Measurements from ENCODE around the gene CYLD. TPM values are rescaled to one million over a fixed set of nuclear protein-coding genes. Genes with fewer than 3 reads are reported as not detected.

The CYLD gene
- total and polyA plus RNA-seq, 2 experiments from 2014 or later = 13.6 to 16.1 TPM

DNA sequence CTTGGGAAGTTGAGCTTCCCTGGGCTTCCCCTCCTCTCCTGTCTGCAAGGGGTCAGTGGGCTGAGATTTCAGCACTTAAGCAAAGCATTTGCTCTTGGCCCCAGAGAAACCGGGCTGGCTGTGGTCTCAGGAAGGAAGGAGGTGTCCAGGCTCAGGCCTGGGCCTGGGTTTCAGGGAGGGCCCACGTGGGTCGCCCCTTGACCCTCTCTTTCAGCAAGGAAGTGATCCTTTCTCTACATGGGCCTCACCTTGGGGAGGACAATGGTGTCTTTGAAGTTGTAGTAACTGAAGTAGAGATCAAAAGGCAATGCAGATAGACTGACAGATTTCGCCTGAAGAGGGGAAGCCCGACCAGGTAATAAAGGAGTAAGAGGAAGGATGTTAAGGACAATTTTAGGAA lies 45.8 kb upstream of the CYLD start:
- Histone ChIP-seq H3K36me3 (no peaks in the 10 kb centered on the region), H3K27me3 (peaks cover 37% of the 10 kb centered on the region), H3K27ac (no peak overlapping the region), H3K4me3 (no peak overlapping the region), H3K4me1 (ENCODE audit: low read depth) (no peaks in the 10 kb centered on the region), H3K9me3 (ENCODE audit: low read depth) (no peaks in the 10 kb centered on the region)
- DNase-seq (ENCODE audit: low read depth in 1 of 2, low spot score in 1 of 2) = no peak
- TF ChIP-seq, protein P1, sequence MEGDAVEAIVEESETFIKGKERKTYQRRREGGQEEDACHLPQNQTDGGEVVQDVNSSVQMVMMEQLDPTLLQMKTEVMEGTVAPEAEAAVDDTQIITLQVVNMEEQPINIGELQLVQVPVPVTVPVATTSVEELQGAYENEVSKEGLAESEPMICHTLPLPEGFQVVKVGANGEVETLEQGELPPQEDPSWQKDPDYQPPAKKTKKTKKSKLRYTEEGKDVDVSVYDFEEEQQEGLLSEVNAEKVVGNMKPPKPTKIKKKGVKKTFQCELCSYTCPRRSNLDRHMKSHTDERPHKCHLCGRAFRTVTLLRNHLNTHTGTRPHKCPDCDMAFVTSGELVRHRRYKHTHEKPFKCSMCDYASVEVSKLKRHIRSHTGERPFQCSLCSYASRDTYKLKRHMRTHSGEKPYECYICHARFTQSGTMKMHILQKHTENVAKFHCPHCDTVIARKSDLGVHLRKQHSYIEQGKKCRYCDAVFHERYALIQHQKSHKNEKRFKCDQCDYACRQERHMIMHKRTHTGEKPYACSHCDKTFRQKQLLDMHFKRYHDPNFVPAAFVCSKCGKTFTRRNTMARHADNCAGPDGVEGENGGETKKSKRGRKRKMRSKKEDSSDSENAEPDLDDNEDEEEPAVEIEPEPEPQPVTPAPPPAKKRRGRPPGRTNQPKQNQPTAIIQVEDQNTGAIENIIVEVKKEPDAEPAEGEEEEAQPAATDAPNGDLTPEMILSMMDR (IDR thresholded peaks at IDR 0.05; ENCODE audit: low read depth, low read length) = no peak

GRCh38 chr16:50696575-50697420 lies 45.1 kb upstream of the CYLD start:
- Histone ChIP-seq H3K27ac (no peak overlapping the region), H3K4me1 (ENCODE audit: low read depth) (no peaks in the 10 kb centered on the region), H3K27me3 (peaks cover 36% of the 10 kb centered on the region), H3K4me3 (no peak overlapping the region), H3K9me3 (ENCODE audit: low read depth) (no peaks in the 10 kb centered on the region), H3K36me3 (no peaks in the 10 kb centered on the region)
- peak in 1 of 2 donors; percentile 79 for DNase-seq (ENCODE audit: low read depth in 1 of 2, low spot score in 1 of 2)
- TF ChIP-seq, protein P1 (IDR thresholded peaks at IDR 0.05; ENCODE audit: low read depth, low read length) = no peak

DNA sequence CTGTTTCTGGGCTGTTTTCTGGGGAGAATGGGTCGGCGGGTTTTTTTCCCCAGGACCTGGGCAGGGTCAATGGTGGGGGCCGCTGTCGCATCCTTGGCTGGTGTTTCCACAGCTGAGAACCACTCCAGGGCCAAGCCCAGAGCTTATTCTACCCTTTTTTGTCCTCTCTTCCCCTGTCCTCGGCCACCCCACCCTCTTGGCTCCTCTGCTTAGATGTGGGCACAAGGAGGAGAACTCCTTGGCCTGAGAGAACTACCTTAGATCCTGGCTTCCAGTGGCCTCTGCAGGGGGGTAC lies 44.5 kb upstream of the CYLD start:
- DNase-seq (ENCODE audit: low read depth in 1 of 2, low spot score in 1 of 2) = no peak
- Histone ChIP-seq H3K4me3 (no peak overlapping the region), H3K36me3 (no peaks in the 10 kb centered on the region), H3K4me1 (ENCODE audit: low read depth) (no peaks in the 10 kb centered on the region), H3K27me3 (peaks cover 30% of the 10 kb centered on the region), H3K9me3 (ENCODE audit: low read depth) (no peaks in the 10 kb centered on the region), H3K27ac (no peak overlapping the region)
- TF ChIP-seq, protein P1 (IDR thresholded peaks at IDR 0.05; ENCODE audit: low read depth, low read length) = no peak

DNA sequence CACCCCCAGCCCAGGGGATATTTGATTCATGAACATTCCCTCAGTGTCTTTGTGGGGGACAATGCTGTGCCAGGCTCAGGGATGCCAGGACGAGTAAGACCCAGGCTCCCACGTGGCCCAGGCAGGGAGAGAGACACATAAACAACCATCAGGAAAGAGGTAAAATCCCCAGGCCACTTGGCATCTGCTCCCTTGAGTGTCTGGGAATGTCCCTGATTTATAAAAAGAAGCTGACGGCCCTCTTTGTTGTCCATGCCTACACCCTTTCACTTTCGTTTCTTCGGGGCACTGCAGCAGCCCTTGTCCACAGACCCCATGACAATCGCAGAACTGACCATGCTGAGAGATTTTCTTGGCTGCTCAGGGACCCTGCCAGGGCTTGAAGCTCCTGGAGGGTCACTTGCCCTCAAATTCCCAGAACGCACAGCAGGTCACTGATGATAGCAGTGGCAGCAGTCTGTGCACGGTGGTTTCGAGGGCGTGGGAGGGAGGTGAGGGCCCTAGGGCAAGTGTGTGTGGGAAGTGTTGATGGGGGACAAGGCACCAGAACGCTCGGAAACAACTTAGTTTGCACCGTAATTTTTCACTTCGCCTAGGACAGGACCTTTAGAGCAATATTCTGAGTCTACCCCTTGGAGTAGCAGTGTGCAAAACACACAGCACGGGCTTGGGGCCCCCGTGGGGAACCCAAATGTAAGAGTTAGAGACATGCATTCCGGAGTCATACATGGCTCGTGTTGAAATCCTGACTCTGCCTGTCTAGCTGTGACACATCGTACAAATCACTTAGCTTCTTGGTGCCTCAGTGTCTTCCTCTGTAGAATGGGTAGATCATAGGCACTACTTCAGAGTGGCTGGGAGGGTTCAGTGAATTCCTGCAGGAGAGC lies 43.8 kb upstream of the CYLD start:
- Histone ChIP-seq H3K9me3 (ENCODE audit: low read depth) (no peaks in the 10 kb centered on the region), H3K4me3 (no peak overlapping the region), H3K4me1 (ENCODE audit: low read depth) (no peaks in the 10 kb centered on the region), H3K27me3 (peaks cover 22% of the 10 kb centered on the region), H3K36me3 (no peaks in the 10 kb centered on the region), H3K27ac (no peak overlapping the region)
- DNase-seq (ENCODE audit: low read depth in 1 of 2, low spot score in 1 of 2) = peak in 1 of 2 donors; percentile 46
- TF ChIP-seq, protein P1 (IDR thresholded peaks at IDR 0.05; ENCODE audit: low read depth, low read length) = no peak

- Histone ChIP-seq H3K36me3 (no peaks in the 10 kb centered on the region), H3K27ac (no peak overlapping the region), H3K27me3 (peaks cover 8% of the 10 kb centered on the region), H3K4me1 (ENCODE audit: low read depth) (no peaks in the 10 kb centered on the region), H3K4me3 (no peak overlapping the region), H3K9me3 (ENCODE audit: low read depth) (no peaks in the 10 kb centered on the region)
- DNase-seq (ENCODE audit: low read depth in 1 of 2, low spot score in 1 of 2) = peak in 1 of 2 donors; percentile 64
- TF ChIP-seq, protein P1 (IDR thresholded peaks at IDR 0.05; ENCODE audit: low read depth, low read length) = no peak
These were observed 42.3 kb upstream of the CYLD start for GRCh38 chr16:50699326-50700159.

Data from cardiac muscle cell (in vitro differentiated cells and primary cell).